ENCODE results near the gene DMD.

GRCh38 chrX:32041181-32041580 lies 1170.2 kb downstream of the DMD start:
- TF ChIP-seq CTCF (conservative IDR thresholded peaks at IDR 0.05) (no peak), ZFX (IDR thresholded peaks at IDR 0.05) (no peak)

Measured in C4-2B (cell line).